Measurements from ENCODE around the gene PGF.

The PGF gene

DNA sequence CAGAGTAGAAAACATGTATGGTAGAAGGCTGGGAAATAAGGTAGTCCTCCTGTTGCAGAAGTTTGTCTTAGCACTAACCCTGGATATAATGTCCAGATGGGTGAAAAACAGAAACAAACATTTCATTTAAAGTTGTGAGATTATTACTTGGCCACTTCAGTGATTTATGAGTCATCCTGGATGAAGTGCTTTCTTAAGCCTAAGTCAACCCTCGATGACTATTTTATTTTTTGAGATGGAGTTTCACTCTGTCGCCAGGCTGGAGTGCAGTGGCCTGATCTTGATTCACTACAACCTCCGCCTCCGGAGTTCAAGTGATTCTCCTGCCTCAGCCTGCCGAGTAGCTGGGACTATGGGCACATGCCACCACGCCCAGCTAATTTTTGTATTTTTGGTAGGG, 63.5 kb downstream of the PGF start:
- DNase-seq = no peak
